Endothelial cell of hepatic sinusoid (primary cell): ENCODE measurements around the gene AHSG.

Source experiments
- in situ Hi-C: cut with HindIII; loops from 2 replicates; pipeline ENCODE4 v1.10.0; 2017; ENCODE audit warnings: low sequenced_read_pairs

The AHSG gene

GRCh38 chr3:186638259-186638658 lies 25.4 kb downstream of the AHSG start:
- in situ Hi-C loops = no loop called here

- in situ Hi-C loops = no loop called here
These were observed 27.1 kb downstream of the AHSG start, which contains the start of gene FETUB for GRCh38 chr3:186639778-186640472. TSS of gene FETUB (plus strand) at chr3:186640399. CDS start at chr3:186640461, 62 bp downstream.

GRCh38 chr3:186640473-186640818 lies 27.6 kb downstream of the AHSG start:
- in situ Hi-C loops = no loop called here

- in situ Hi-C loops = no loop called here
These were observed 28.1 kb downstream of the AHSG start for GRCh38 chr3:186640929-186641328.

- in situ Hi-C loops = no loop called here
These were observed 29.2 kb downstream of the AHSG start for GRCh38 chr3:186642014-186642413.

- in situ Hi-C loops = no loop called here
These were observed 30.6 kb downstream of the AHSG start for GRCh38 chr3:186643493-186643892.

- in situ Hi-C loops = no loop called here
These were observed 31.8 kb downstream of the AHSG start for GRCh38 chr3:186644683-186645082.

- in situ Hi-C loops = no loop called here
These were observed 33.2 kb downstream of the AHSG start for GRCh38 chr3:186646106-186646505.

GRCh38 chr3:186646841-186647240 lies 34.0 kb downstream of the AHSG start:
- in situ Hi-C loops = no loop called here

- in situ Hi-C loops = no loop called here
These were observed 36.0 kb downstream of the AHSG start for GRCh38 chr3:186648851-186649250.

GRCh38 chr3:186651678-186652215 lies 38.9 kb downstream of the AHSG start:
- in situ Hi-C loops = no loop called here

GRCh38 chr3:186653080-186653707 lies 40.3 kb downstream of the AHSG start:
- in situ Hi-C loops = no loop called here

- in situ Hi-C loops = no loop called here
These were observed 41.1 kb downstream of the AHSG start for GRCh38 chr3:186653984-186654383.

- in situ Hi-C loops = no loop called here
These were observed 50.7 kb downstream of the AHSG start for GRCh38 chr3:186663361-186664118.

GRCh38 chr3:186664119-186664495 lies 51.2 kb downstream of the AHSG start:
- in situ Hi-C loops = no loop called here

- in situ Hi-C loops = no loop called here
These were observed 51.6 kb downstream of the AHSG start for GRCh38 chr3:186664506-186664905.

- in situ Hi-C loops = no loop called here
These were observed 52.8 kb downstream of the AHSG start, which contains the start of gene HRG for GRCh38 chr3:186665625-186666188. TSS of gene HRG (plus strand) at chr3:186666014. CDS start at chr3:186666032, 18 bp downstream.

GRCh38 chr3:186668426-186668825 lies 55.6 kb downstream of the AHSG start:
- in situ Hi-C loops = no loop called here

- in situ Hi-C loops = no loop called here
These were observed 56.7 kb downstream of the AHSG start for GRCh38 chr3:186669378-186670084.

- in situ Hi-C loops = no loop called here
These were observed 57.3 kb downstream of the AHSG start for GRCh38 chr3:186670155-186670554.
